Mesenchymal stem cell (in vitro differentiated cells and primary cell): ENCODE data around the gene PPP1R27.

Experiments
- DNase-seq: peaks from one replicate; pipeline ENCODE4 v3.0.0-alpha.2; 2013
- H2AFZ ChIP-seq: one replicate; pipeline ENCODE4 v1.6.1; 2013; ENCODE audit warnings: low read depth, mild to moderate bottlenecking, control low read depth, inconsistent platforms, low read length, moderate library complexity
- H2AK5ac ChIP-seq: 2 replicates; pipeline ENCODE4 v1.6.1; 2013; ENCODE audit warnings: low read length, moderate library complexity, mild to moderate bottlenecking, inconsistent platforms; ENCODE audit not compliant: severe bottlenecking
- H2BK120ac ChIP-seq: one replicate; pipeline ENCODE4 v1.6.1; 2013; ENCODE audit warnings: low read depth, mild to moderate bottlenecking, inconsistent platforms, low read length, moderate library complexity
- H2BK12ac ChIP-seq, 2 experiments: one replicate each; pipeline ENCODE4 v1.6.1; 2013; ENCODE audit warnings: inconsistent platforms in 2 of 2, low read length in 2 of 2, mild to moderate bottlenecking in 2 of 2, moderate library complexity in 2 of 2, control low read depth in 1 of 2
- H2BK15ac ChIP-seq: one replicate; pipeline ENCODE4 v1.6.1; 2013; ENCODE audit warnings: mild to moderate bottlenecking, low read depth, inconsistent platforms; ENCODE audit not compliant: poor library complexity, severe bottlenecking
- H2BK5ac ChIP-seq: 2 replicates; pipeline ENCODE4 v1.6.1; 2013; ENCODE audit warnings: low read depth, mild to moderate bottlenecking, low read length, control low read depth, inconsistent platforms; ENCODE audit not compliant: poor library complexity, severe bottlenecking
- H3K14ac ChIP-seq, 2 experiments: one replicate each; pipeline ENCODE4 v1.6.1; 2013; ENCODE audit warnings: inconsistent platforms in 2 of 2, low read length in 2 of 2, control low read depth in 1 of 2, mild to moderate bottlenecking in 1 of 2, moderate library complexity in 1 of 2
- H3K18ac ChIP-seq, 2 experiments: one replicate each; pipeline ENCODE4 v1.6.1; 2013; ENCODE audit warnings: inconsistent platforms in 2 of 2, low read length in 2 of 2, control low read depth in 1 of 2, low read depth in 1 of 2, mild to moderate bottlenecking in 1 of 2
- H3K23ac ChIP-seq, 2 experiments: one replicate each; pipeline ENCODE4 v1.6.1; 2013; ENCODE audit warnings: inconsistent platforms in 2 of 2, low read length in 2 of 2, mild to moderate bottlenecking in 2 of 2, moderate library complexity in 2 of 2, control low read depth in 1 of 2
- H3K27ac ChIP-seq: 2 replicates; pipeline ENCODE4 v1.5.1; 2013; ENCODE audit warnings: mild to moderate bottlenecking, moderate library complexity, low read length, control low read depth, inconsistent platforms; ENCODE audit not compliant: poor library complexity, severe bottlenecking
- H3K27me3 ChIP-seq, 2 experiments: 2 replicates each; pipeline versions ENCODE4 v1.6.1 to v1.7.0; 2013; ENCODE audit warnings: low read length in 2 of 2, mild to moderate bottlenecking in 2 of 2, moderate library complexity in 2 of 2, control low read depth in 1 of 2, inconsistent platforms in 1 of 2; ENCODE audit not compliant: control insufficient read depth in 1 of 2, insufficient read depth in 1 of 2
- H3K36me3 ChIP-seq, 2 experiments: 2 replicates each; pipeline versions ENCODE4 v1.6.1 to v1.7.0; 2013; ENCODE audit warnings: low read length in 2 of 2, control low read depth in 1 of 2, inconsistent platforms in 1 of 2, low read depth in 1 of 2, mild to moderate bottlenecking in 1 of 2; ENCODE audit not compliant: insufficient read depth in 2 of 2, control insufficient read depth in 1 of 2
- H3K4ac ChIP-seq, 2 experiments: one replicate each; pipeline ENCODE4 v1.6.1; 2013; ENCODE audit warnings: inconsistent platforms in 2 of 2, low read length in 2 of 2, mild to moderate bottlenecking in 2 of 2, moderate library complexity in 2 of 2, control low read depth in 1 of 2, low read depth in 1 of 2
- H3K4me1 ChIP-seq: 2 replicates; pipeline ENCODE4 v1.6.1; 2013; ENCODE audit warnings: low read depth, low read length, control low read depth; ENCODE audit not compliant: control insufficient read depth, insufficient read depth
- H3K4me2 ChIP-seq: 2 replicates; pipeline ENCODE4 v1.6.1; 2013; ENCODE audit warnings: low read length, mild to moderate bottlenecking, inconsistent platforms; ENCODE audit not compliant: poor library complexity, severe bottlenecking
- H3K4me3 ChIP-seq, 2 experiments: 2 replicates each; pipeline versions ENCODE4 v1.5.1 to v1.7.0; 2013; ENCODE audit warnings: low read length in 2 of 2, mild to moderate bottlenecking in 2 of 2, control low read depth in 1 of 2, low read depth in 1 of 2; ENCODE audit not compliant: insufficient read depth in 1 of 2
- H3K79me1 ChIP-seq: replicated peaks from 2 replicates; pipeline ENCODE4 v1.6.1; 2013; ENCODE audit warnings: mild to moderate bottlenecking, control low read depth, low read length, inconsistent platforms; ENCODE audit not compliant: poor library complexity, severe bottlenecking
- H3K9ac ChIP-seq: 2 replicates; pipeline ENCODE4 v1.7.0; 2013; ENCODE audit warnings: mild to moderate bottlenecking, low read length, moderate library complexity
- H3K9me3 ChIP-seq: 2 replicates; pipeline ENCODE4 v1.7.0; 2013; ENCODE audit warnings: mild to moderate bottlenecking, low read length; ENCODE audit not compliant: control insufficient read depth
- H4K8ac ChIP-seq: one replicate; pipeline ENCODE4 v1.6.1; 2013; ENCODE audit warnings: inconsistent platforms, mild to moderate bottlenecking, low read length, moderate library complexity
- H4K91ac ChIP-seq: one replicate; pipeline ENCODE4 v1.6.1; 2013; ENCODE audit warnings: mild to moderate bottlenecking, low read length, inconsistent platforms
- WGBS: methylation state at CpG from one replicate; pipeline ENCODE4 v1.1.7; 2013; ENCODE audit warnings: mixed read lengths; 5-methylcytosine and 5-hydroxymethylcytosine counted together

Gene PPP1R27

GRCh38 chr17:81804559-81805399, 30.1 kb downstream of the PPP1R27 start:
- Histone ChIP-seq H4K91ac (peak overlapping the region; percentile 28), H3K4me2 (no peak overlapping the region), H3K9ac (no peak overlapping the region), H2BK15ac (peak overlapping the region; percentile 63), H2BK5ac (no peak overlapping the region), H3K14ac (no peak overlapping the region), H3K9me3 (peaks cover 5% of the 10 kb centered on the region), H3K4ac (no peak overlapping the region), H2AFZ (no peak overlapping the region), H2BK12ac (no peak overlapping the region), H3K18ac (no peak overlapping the region), H3K27me3 (peaks cover 77 to 87% of the 10 kb centered on the region in 2 experiments), H3K79me1 (no peaks in the 10 kb centered on the region), H3K27ac (no peak overlapping the region), H3K23ac (peak overlapping the region in 1 of 2 experiments; percentile 42), H2AK5ac (no peak overlapping the region), H3K4me3 (no peak overlapping the region), H3K36me3 (no peaks in the 10 kb centered on the region), H2BK120ac (no peak overlapping the region), H3K4me1 (peaks cover 16% of the 10 kb centered on the region), H4K8ac (no peak overlapping the region)
- DNase-seq = no peak
- WGBS = 12% methylated on average over 58 of the region's 65 CpGs

- H2BK12ac ChIP-seq = no peak within 1 kb of the TSS
- WGBS = 8% methylated on average over 48 of the region's 110 CpGs
- no peak within 1 kb of the TSS for H3K18ac ChIP-seq
- peak within 1 kb of the TSS in 1 of 2 experiments; percentile 42 for H3K23ac ChIP-seq
- H3K14ac ChIP-seq = no peak within 1 kb of the TSS
- H2AK5ac ChIP-seq = no peak within 1 kb of the TSS
- H2AFZ ChIP-seq = no peak within 1 kb of the TSS
- no peaks in the 10 kb centered on the region for H3K79me1 ChIP-seq
- H3K4me1 ChIP-seq = peaks cover 16% of the 10 kb centered on the region
- no peak within 1 kb of the TSS for H3K4me3 ChIP-seq
- peak within 1 kb of the TSS; percentile 33 for H3K4me2 ChIP-seq
- no peak within 1 kb of the TSS for H2BK120ac ChIP-seq
- H4K8ac ChIP-seq = no peak within 1 kb of the TSS
- H3K9me3 ChIP-seq = peaks cover 6% of the 10 kb centered on the region
- H3K4ac ChIP-seq = no peak within 1 kb of the TSS
- H2BK15ac ChIP-seq = peak within 1 kb of the TSS; percentile 63
- H3K9ac ChIP-seq = no peak within 1 kb of the TSS
- DNase-seq = no peak
- H2BK5ac ChIP-seq = no peak within 1 kb of the TSS
- H4K91ac ChIP-seq = peak within 1 kb of the TSS; percentile 28
- peaks cover 73 to 80% of the 10 kb centered on the region in 2 experiments for H3K27me3 ChIP-seq
- H3K27ac ChIP-seq = no peak within 1 kb of the TSS
- no peaks in the 10 kb centered on the region for H3K36me3 ChIP-seq
Observed at GRCh38 chr17:81803728-81804558, 30.9 kb downstream of the PPP1R27 start, which contains the start of gene GCGR. TSS of gene GCGR (plus strand) at chr17:81804150. CDS start at chr17:81809019, 4,869 bp downstream.

DNA sequence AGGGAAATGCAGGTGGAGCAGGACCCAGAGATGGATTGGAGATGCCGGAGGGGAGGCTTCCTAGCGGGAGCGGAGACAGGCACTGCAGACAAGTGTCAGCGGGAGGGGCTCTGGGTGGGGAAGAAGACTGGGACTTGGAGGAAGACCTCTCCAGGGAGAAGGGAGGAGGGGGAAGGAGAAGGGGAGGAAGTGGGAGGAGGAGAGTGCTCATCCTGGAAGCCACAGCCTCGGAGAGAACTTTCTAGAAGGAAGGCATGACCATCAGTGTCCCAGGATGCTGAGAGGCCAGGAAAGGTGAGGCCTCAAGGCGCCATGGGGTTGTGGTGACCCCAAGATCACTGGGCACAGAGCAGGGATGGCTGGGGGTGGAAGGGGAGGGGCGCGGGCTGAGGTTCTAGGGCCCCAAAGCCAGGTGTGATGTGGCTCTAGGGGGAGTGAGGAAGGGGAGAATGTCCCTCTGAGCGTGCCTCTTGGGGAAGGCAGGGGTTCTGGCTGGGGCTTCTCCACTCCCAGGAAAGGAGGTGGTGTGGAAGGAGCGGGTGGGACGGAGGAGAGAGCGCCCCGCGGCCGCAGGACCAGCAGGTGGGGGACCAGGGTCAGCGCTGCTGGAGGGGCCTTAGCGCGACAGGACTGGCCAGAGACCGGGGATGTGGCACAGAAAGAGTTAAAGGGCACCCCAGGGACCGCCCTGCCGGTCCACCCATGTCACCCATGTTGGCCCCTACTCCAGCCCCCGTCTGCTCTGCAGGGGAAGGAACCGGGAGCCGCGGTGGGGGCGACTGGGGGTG, 31.8 kb downstream of the PPP1R27 start:
- Histone ChIP-seq H3K79me1 (no peaks in the 10 kb centered on the region), H4K8ac (no peak overlapping the region), H3K9ac (no peak overlapping the region), H3K4me1 (peaks cover 16% of the 10 kb centered on the region), H2BK120ac (no peak overlapping the region), H4K91ac (no peak overlapping the region), H3K14ac (no peak overlapping the region), H3K9me3 (peaks cover 6% of the 10 kb centered on the region), H3K23ac (no peak overlapping the region), H3K18ac (no peak overlapping the region), H2BK12ac (no peak overlapping the region), H2AK5ac (no peak overlapping the region), H3K27me3 (peaks cover 71 to 75% of the 10 kb centered on the region in 2 experiments), H2BK5ac (no peak overlapping the region), H3K36me3 (no peaks in the 10 kb centered on the region), H3K4ac (no peak overlapping the region), H3K4me3 (no peak overlapping the region), H3K4me2 (no peak overlapping the region), H3K27ac (no peak overlapping the region), H2BK15ac (no peak overlapping the region), H2AFZ (no peak overlapping the region)
- WGBS = 48% methylated on average over 26 of the region's 26 CpGs
- no peak for DNase-seq
